MV-4-11 (cell line): Measurements from ENCODE around the gene UBXN1.
"Not testable (repeated sequence)": the region's sequence is repeated elsewhere in the genome, so short reads cannot be mapped to it uniquely, and the experiment has no call there.

ENCODE experiments used
- DNase-seq: peaks from one replicate; lab custom pipeline; 2025; lab: John Stamatoyannopoulos, UW

The UBXN1 gene

DNA sequence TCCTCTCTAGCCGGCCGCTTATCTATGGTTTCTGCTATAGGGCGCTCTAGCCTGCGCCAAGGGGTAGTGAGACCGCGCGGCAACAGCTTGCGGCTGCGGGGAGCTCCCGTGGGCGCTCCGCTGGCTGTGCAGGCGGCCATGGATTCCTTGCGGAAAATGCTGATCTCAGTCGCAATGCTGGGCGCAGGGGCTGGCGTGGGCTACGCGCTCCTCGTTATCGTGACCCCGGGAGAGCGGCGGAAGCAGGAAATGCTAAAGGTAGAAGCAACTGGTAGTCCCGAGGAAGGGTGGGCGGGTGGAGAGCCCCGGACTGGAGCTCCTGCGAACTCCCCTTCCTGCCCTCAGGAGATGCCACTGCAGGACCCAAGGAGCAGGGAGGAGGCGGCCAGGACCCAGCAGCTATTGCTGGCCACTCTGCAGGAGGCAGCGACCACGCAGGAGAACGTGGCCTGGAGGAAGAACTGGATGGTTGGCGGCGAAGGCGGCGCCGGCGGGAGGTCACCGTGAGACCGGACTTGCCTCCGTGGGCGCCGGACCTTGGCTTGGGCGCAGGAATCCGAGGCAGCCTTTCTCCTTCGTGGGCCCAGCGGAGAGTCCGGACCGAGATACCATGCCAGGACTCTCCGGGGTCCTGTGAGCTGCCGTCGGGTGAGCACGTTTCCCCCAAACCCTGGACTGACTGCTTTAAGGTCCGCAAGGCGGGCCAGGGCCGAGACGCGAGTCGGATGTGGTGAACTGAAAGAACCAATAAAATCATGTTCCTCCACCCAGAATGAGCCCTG lies 7.1 kb downstream of the UBXN1 start, which contains the start of the genes LBHD1 and UQCC3:
Gene LBHD1 (minus strand): TSS at position 660 of the 782 bp plus-strand sequence. CDS start 2,236 bp downstream, outside the sequence.
Gene UQCC3 (plus strand): TSS at position 66 of the 782 bp plus-strand sequence. CDS start 73 bp downstream, at position 139.
- DNase-seq = peak; percentile 96

DNA sequence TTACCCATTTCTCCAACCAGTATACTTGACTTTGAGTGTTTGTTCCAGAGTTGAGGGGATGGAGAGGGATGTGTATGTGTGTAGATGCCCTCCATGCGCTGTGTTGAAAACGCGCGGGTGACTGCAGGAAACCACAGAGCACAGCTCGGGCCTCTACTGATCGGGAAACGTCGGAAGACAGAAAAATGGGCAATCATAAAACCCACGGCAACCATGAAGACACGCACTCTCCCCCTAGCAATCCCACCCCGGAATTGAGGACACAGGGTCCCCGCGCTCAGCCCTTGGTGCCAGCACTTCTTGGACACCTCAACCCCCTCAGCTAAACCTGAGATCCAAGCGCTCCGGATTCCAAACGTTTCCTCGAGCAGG lies 7.7 kb downstream of the UBXN1 start:
- peak; percentile 62 for DNase-seq

DNA sequence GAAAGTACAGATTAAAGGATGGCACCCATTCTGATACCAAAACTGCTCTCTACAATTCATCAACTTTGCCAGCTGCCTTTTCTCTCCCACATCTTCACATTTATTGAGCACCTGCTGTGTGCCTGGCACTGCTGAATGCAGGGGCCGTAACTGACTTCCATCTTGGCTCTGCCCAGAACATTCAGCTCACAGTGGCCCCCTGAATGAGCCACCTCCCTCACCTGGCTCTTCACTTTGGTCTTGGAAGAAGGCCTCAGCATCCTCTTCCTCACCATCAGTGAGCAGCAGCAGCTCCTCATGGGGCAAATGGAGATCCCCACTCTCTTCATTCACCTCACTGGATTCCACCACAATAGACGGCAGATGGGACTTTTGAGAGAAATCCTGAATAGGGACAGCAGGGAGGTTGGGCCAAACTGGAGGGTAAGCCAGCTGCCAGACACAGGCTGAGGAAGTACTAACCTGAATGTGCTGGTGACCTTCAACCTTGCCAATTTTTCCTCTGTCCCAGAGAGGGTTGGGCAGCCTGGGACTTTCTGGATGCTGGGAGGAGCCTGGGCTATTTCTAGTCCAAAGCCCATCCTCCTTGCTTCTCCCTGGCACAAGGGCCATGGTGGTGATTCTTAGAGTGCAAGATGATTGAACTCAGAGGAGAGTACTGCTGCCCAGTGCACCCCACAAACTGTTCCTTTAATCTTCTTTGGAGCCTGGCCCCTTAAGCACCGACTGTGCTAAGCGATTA lies 9.3 kb downstream of the UBXN1 start:
- DNase-seq = no peak

DNA sequence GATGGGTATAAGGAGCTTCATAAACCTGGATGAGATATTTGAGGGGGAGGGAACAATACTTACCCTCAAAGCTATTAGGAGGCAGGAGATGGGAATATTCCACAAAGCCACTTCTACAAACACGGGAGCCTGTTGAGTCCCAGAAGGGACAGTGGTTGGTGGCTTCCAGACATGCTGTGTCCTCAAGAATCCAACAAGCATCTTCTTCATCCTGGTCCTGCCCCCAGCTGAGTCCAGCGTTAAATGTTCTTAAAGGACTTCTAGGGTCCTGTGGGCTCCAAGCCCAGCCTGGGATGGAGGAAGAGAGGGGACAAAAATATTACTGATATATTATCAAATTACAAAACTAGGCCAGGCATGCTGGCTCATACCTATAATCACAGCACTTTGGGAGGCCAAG lies 11.4 kb downstream of the UBXN1 start:
- peak; percentile 19 for DNase-seq

DNA sequence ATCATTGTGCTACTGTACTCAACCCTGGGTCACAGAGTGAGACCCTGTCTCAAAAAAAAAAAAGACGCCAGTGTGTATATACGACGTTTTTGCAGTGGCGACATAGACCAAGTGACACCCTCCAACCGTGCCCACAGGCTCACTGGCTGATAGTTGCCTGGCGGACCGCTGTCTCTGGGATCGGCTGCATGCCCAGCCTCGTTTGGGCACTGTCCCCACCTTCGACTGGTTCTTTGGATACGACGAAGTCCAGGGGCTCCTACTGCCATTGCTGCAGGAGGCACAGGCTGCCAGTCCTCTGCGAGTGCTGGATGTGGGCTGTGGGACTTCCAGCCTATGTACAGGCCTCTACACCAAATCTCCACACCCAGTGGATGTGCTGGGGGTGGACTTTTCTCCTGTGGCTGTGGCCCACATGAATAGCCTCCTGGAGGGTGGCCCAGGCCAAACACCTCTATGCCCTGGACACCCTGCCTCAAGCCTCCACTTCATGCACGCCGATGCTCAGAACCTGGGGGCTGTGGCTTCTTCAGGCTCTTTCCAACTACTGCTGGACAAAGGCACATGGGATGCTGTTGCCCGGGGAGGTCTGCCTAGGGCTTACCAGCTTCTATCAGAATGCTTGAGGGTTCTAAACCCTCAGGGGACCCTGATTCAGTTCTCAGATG lies 12.5 kb downstream of the UBXN1 start:
- peak; percentile 30 for DNase-seq

DNA sequence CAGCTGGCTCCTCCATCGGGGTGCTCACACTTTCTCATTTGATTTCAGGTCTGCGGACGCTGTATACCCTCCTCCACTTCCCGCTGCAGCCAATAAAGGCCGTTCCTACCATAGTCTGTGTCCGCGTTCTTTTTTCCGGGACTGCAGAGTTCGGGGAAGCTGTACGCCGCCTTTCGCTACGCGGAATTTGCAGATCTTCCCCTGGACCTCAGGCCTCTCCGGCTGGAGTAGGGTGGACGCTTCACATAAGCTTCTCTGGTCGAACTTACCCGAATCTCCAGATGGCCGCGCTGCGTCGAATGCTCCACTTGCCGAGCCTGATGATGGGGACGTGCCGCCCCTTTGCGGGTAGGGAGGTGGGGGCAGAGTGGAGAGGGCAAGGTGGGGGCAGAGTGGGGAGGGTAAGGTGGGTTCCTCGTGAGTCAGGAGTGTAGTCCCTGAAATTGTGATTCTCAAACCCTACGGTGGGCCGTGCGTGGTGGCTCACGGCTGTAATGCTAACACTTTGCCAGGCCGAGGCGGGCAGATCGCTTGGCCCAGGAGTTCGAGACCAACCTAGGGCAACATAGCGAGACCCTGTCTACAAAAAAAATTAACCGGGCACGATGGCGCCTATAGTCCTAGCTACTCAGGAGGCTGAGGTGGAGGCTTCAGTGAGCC lies 13.1 kb downstream of the UBXN1 start:
- peak; percentile 58 for DNase-seq

DNA sequence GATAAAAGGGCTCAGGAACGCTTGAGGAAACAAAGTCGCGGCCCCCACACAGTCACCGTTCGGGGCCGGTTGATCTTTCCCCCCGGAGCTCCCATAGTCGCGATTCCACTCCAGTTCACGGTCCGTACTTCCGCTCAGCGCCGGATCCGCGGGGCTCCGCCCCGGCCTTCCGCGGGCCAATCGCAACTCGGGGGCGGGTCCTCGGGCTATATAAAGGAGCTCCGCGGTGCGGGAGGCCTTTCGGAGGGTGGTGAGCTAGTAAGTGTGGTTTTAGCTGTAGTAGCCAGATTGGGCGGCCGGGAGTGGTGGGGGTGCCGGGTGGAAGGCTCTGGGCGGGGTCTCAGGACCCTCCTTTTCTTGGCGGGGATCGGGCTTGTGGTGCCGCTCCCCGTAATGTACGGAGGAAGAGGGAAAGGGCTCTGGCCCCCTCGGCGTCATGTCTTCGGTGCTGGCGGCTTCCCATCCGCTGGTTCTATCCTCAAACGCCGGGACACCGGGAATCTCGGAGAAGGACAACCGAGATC lies 13.7 kb downstream of the UBXN1 start, which contains the start of the genes C11orf98 and CSKMT:
Gene C11orf98 (minus strand): TSS at position 136 of the 524 bp plus-strand sequence. CDS start 41 bp downstream, at position 95.
Gene CSKMT (plus strand): TSS at position 238 of the 524 bp plus-strand sequence. CDS start 568 bp downstream, outside the sequence.
- peak; percentile 89 for DNase-seq

DNA sequence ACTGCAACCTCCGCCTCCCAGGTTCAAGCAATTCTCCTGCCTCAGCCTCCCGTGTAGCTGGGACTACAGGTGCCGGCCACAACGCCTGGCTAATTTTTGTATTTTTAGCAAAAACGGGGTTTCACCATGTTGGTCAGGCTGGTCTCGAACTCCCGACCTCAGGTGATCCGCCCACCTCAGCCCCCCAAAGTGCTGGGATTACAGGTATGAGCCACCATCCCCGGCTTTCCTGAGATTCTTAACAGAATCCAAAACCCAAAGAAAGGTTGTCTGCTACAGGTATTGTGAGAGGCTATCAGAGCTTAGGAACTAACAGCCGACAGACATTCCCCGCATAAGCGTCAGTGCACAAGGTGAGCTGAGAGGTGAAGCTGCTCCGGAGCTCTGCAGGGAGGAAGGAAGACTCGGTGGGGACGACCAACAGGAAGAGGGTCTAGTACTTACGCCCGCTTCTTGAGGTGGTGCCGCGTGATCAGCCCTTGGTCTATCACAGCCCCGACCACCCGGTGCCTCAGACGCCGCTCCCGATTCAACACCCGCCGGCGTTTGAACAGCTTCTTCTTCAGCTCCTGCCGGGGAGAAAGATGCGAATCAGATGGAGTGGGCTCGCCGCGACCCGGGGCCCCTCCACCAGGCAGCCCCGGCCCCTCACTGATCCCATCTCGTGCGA lies 14.3 kb downstream of the UBXN1 start:
- peak; percentile 49 for DNase-seq

DNA sequence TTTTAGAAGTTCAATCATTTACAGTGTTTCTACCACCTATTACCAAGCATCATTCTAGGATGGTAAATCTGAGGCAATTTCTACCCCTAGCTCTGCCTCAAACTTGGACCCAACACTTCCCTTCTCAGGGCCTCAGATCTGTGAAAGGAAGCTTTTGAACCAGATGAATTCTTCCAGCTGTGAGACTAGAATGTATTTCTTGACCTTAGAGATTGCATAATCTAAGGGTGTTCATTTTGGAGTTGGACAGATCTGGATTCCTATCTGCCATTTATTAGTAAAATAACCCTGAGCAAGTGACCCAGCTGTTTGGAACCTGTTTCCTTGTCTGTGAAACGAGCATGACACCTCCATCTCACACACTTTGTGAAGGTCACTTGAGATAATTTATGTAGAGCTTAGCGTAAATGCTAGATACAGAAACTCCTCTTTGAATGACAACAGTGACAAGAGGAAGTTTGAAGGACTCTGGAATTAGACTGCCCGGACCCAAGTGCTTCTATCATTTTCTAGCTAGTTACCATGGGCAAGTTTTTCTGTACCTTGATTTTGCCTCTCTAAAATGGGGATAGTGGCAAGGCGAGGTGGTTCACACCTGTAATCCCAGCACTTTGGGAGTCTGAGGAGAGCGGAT lies 22.0 kb downstream of the UBXN1 start:
- peak; percentile 67 for DNase-seq

DNA sequence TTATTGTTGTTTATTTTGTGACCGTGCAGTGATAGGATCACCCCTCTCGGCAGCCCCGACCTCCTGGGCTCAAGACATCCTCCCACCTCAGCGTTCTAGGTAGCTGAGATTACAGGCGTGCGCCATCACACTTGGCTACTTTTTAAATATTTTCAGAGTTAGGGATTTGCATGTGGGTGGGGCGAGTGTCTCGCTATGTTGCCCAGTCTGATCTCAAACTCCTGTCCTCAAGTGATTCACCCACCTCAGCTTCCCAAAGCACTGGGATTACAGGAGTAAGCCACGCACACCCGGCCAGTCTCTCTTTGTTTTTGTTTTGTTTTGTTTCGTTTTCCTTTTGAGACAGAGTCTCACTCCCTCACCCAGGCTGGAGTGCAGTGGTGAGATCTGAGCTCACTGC lies 24.6 kb downstream of the UBXN1 start:
- no peak for DNase-seq

DNA sequence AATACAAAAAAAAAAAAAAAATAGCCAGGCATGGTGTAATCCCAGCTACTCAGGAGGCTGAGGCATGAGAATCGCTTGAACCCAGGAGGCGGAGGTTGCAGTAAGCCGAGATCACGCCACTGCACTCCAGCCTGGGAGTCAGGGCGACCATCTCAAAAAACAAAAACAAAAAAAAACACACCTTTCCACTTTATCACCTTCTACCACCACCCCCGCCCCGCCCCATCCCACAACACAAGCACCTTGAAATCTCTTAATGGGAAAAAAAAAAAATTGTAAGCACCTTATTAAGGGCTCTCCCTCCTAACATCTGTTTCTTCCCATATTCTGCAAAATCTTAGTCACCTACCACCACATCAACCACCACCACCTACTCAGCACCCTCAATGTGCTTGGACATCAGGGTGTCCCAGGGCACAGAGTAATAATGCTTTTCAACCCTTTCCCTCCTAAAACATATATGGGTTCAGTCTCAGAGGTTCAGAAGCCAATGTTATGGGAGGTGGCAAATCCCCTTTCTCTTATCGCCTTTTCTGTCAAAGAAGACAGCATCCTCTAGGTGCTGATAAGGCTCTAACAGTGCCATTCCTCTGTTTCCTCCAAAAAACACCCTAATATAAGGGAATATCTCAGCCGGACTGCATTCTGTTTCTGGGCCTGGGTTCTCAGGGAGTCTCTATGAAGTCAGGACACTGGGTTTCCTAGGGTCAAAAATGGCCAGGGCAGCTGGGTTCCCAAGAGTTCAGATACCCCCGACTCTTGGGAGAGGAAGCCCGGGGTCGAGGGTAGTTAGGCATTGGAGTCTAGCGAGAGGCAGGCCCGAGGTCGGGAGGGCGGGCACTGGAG lies 26.5 kb downstream of the UBXN1 start:
- DNase-seq = peak; percentile 5

DNA sequence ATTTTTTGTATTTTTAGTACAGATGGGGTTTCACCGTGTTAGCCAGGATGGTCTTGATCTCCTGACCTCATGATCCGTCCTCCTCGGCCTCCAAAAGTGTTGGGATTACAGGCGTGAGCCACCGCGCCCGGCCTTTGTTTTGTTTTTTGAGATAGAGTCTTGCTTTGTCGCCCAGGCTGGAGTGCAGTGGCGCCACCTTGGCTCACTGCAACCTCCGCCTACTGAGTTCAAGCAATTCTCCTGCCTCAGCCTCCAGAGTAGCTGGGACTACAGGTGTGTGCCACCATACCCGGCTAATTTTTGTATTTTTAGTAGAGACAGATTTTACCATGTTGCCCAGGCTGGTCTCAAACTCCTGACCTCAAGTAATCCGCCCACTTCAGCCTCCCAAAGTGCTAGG lies 28.6 kb downstream of the UBXN1 start:
- DNase-seq = not testable (repeated sequence)

DNA sequence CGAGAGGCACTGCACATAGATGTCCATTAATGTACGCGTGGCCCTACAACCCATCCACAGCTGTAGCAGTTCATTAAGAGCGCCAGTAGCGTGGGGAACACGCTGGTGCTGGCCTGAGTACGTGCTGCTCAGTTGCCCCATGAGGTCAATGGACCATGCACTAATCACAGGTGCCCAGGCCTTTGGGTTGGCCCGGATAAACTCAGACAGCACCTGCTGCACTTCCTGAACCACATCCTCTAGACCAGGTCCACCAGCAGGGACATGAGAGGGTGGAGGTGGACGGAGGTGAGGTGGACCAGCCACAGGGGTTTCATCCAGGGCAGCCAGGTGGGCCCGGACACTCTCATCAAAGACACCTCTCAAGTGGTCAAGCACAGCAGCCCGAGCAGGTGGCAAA lies 29.4 kb downstream of the UBXN1 start:
- no peak for DNase-seq

DNA sequence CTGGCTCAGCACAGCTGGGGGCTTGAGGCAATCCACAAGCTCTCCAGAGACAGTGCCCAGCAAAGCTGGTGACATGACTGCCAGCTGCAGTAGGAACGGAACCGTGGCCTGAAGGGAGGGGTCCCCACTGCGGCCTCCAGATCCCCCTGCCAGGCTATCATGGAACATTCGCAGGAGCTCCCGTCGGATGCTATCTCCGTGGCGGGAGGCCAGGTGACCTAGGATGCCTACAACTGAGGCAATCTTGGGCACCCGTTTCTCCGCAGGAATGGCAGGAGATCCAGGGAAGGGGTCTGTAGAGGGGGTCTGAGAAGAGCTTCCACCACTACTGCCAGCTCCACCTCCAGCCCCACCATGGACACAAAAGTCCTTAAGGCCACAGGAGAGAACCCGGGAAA lies 29.9 kb downstream of the UBXN1 start:
- DNase-seq = no peak

DNA sequence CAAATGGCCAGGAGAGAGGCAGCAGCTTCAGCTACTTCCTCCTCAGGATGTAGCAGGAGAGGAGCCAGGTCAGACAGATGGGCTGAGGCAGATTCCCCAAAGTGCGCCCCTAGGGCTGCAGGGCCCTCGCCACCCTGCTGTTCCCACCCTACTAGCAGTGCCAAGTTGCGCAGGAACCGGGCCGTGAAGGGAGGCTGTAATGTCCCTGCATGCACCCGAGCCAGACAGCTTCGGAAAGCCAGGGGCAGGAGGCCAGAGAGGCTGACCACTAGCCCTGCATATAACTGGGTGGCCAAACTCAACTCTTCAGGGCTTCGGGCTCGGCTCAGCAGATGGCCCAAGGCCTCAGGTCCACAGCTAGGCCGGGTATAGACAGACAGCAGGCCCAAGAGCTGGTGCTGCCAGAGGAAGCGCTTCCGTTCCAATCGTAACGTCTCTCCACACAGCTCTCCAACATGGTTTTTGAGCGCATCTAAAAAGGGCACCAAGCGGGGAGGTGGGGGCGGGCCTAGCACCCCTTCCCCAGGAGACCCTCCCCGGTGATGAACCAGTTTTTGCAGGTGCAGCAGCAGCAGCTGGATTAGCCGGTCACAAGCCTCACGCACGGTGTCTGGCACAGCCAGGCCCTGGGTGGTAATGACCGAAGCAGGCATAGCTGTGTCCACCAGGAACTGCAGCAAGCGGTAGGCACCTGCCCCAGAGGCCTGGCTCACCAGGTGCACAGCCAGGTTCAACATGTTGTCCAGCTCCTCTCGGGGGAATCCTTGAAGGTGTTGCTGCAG lies 30.5 kb downstream of the UBXN1 start:
- no peak for DNase-seq

DNA sequence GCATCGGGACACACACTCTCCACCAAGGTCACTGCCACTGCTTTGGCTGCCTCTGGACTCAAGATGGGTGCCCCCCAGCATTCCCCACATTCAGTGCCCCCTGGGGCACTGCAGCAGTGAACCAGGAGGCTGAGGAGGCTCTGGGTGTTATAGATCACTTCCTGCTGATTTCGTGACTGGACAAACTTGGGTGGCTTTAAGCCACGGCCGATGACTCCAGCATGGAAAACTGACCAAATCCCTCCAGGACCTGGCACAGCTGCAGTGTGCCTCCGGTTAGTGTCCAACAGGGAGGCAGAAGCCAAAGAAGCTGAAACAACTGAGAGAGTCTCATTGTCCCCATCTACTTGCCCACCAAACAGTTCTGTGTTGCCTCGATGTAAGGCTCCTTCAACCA lies 31.3 kb downstream of the UBXN1 start:
- DNase-seq = no peak

DNA sequence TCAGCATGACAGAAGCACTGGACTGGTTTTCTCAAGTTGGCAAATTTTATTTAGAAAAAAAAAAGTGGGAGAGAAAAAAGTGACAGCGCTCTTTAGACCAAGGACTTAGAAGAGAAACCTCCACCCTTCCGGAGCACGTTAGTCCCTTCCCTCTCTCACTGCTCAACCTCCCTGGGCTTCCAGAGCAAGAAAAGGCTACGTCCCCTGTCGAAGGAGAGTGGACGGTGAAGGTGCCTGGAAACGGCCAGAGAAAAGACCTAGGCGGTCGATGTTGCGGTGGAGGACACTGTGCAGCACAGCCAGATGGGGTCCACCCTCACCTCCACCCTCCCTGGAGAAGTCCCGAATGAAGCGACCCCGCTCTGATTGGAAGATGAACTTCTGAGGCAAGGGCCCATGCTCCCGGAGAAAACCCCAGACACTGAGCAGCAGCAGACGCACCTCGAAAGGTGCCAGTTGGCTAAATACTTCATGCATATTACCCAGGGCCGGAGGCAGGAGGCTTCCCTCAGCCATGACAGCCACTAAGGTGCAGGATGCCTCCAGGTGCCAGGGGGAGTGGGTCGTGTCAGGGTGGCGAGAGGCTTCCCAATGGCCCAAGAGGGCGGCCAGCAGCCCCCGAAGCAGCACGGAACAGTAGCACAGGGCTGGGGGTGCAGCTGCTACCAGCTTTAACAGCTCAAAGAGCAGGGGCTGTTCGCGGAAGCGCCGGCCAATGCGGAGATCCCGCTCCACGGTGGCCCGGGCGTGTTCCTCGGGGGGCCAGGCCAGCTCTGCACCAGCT lies 31.9 kb downstream of the UBXN1 start:
- DNase-seq = no peak
